Endometrial microvascular endothelial cells (primary cell): ENCODE results near the gene TDRD9. TPM values are rescaled to one million over a fixed set of nuclear protein-coding genes. Genes with fewer than 3 reads are reported as not detected.
"Not testable (repeated sequence)": the region's sequence is repeated elsewhere in the genome, so short reads cannot be mapped to it uniquely, and the experiment has no call there.

Experiments
- in situ Hi-C: cut with HindIII; loops from 2 replicates; pipeline ENCODE4 v1.10.0; 2017; ENCODE audit warnings: low sequenced_read_pairs, low pct_unique_long_range_greater_than_20kb; ENCODE audit errors: inconsistent ontology term
- total RNA-seq: library from RNA; depleted of rRNA; stranded (reverse); fragments of >200 nt; gene quantifications from one replicate; pipeline ENCODE4 v1.2.3, GENCODE V29; 2015; ENCODE audit errors: inconsistent ontology term

TDRD9 gene
- total RNA-seq, 1 donor from 2014 or later = 0.09 TPM

- in situ Hi-C loops = no loop called here
Measured at GRCh38 chr14:103915616-103916015, 12.6 kb upstream of the TDRD9 start.

DNA sequence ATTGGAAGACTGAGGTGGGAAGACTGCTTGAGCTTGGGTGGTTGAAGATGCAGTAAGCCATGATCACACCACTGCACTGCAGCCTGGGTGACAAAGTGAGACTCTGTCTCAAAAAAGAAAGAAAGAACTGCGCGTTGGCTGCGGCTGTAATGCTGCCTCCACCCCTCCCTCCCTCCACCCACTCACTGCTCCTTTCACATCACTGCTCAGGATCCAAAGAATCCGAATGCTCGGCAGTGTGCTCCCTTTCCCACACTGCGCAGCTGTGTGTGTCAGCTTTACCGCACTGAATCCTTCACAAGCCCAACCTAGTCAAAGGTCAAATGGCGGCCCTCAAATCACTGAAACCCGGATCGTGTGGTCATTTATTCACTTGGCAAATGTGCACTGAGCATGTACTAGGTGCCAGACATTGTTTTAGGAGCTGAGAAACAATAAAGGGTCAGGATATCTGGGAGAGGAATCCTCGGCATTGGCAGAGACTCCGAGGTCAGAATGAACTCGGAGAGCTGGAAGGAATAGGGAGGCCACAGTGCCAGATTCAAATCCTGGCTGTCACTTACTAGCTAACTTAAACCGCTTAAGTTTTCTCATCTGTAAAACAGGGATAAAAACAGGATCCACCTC, 11.5 kb upstream of the TDRD9 start:
- in situ Hi-C loops = no loop called here

DNA sequence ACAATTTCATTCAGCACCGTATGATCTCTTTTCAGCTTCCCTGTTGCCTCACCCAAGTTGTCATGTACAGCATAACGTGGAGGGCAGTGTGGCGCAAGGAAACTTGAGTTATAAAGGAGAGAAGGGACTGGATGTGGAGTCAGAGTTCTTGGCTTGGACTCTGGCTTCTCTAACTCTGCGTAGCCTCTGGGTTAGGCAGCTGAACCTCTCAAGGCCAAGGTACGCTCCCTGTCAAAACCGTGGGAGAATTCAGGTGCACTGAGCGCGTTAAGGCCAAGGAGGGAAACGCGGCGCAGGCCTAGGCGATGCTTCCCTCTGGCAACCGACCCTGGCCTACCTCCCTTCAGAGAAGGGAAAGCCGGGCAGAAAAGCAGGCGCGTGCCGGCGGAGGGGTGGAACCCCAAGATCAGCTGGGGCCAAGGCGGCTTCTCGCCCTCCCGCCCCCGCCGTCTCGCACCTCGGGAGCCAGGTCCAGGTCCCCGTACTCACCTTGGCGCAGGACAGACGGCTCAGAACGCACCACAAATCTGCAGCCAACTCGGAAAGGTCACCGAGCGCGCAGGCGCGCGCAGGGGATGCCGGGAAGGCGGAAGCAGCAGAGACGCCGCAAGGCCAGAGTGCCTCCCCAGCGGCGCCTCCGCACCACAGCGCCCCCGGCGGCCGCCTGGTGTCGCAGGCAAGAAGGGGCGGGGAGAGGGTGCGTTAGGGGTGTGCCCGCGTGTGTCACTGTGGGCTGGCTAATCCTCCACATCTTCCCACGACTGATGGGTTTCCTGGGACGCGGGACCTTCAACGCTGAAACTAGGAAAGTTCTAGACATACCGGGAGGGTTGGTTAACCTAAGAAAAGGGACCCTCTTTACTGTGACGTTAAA, 7.0 kb upstream of the TDRD9 start:
- in situ Hi-C loops = no loop called here

DNA sequence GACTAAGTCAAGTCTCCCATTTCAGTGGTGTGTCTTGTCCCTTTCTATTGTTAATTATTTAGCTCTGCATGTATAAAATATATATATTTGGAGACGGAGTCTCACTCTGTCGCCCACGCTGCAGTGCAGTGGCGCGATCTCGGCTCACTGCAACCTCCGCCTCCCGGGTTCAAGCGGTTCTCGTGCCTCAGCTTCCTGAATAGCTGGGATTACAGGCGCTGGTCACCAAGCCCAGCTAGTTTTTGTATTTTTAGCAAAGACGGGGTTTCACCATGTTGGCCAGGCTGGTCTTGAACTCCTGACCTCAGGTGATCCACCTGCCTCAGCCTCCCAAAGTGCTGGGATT, 6.4 kb upstream of the TDRD9 start:
- in situ Hi-C loops = not testable (repeated sequence)

DNA sequence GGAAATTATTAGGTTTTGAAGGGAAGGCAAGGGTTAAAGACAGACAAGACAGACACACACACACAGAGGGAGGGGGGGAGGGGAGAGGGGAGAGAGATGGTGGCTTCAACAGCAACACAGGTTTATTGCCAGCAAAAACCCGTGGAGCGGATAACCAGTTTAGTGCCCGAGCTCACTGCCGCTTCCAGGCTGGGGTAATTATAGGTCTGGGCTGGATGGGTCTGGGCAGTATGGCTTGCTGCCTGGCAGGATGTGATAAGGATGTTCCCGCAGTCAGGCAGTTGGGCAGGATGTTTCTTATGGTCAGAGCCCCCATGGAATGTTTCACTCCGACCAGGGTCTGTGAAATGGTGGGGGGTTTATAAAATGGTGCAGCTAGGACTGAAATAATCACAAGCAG, 4.4 kb upstream of the TDRD9 start:
- in situ Hi-C loops = no loop called here

GRCh38 chr14:103925316-103925715, 2.9 kb upstream of the TDRD9 start:
- in situ Hi-C loops = no loop called here

DNA sequence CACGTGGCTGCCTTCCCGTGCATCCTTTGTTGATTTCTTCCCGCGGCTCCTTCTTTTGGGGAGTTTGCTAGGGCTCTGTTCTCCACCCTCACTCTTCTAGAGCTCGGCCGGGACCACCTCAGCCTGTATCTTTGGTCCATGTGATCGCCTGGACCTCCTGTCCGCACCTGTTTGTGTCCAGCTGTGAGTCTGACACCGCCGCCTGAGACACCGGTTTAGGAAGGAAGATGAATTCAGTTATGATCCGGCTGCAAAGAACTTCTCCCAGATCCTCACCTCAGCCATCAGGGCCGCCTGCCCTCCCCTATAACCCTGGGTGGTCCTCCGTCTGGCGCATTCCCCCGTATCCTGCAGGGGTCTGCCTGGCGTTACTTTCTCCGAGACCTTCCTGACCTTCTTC, 690 bp upstream of the TDRD9 start:
- in situ Hi-C loops = no loop called here

DNA sequence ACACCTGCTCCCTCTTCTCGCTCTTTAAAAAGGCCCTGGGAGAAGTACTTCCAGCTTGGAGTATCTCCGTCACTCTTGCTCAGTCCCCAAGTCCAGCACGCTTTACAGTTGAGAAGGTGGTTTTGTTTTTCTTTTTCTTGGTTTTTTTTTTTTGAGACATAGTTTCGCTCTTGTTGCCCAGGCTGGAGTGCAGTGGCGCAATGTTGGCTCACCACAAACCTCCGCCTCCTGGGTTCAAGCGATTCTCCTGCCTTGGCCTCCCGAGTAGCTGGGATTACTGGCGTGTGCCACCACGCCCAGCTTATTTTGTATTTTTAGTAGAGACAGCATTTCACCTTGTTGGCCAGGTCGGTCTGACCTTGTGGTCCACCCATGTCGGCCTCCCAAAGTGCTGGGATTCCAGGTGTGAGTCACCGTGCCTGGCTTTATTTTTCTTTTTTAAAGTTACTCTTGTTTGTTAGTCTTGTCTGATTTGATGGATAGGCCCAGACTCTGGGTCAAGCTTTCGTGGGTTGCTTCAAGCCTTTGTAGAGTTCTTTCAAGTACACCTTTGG, 1.9 kb downstream of the TDRD9 start:
- in situ Hi-C loops = no loop called here

GRCh38 chr14:103931422-103931821, 3.2 kb downstream of the TDRD9 start:
- in situ Hi-C loops = no loop called here

GRCh38 chr14:103932791-103933490, 4.7 kb downstream of the TDRD9 start:
- in situ Hi-C loops = no loop called here

DNA sequence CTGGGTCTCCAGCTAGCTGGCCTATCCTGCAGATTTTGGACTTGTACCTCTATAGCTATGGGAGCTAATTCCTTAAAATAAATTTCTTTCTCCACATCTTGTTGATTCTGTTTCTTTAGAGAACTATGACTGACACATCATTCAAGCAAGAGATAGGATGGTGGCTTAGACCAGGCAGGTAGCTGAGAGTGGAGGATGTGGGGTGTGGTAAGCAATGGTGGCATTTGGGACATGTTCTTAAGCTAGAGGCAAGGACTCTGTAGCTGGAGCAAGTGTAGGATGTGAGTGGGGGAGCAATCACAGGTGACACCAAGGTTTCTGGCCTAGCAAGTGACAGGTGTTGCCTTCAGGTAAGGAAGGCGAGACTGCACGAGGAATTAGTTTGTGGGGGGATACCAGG, 6.8 kb downstream of the TDRD9 start:
- in situ Hi-C loops = no loop called here

GRCh38 chr14:103941462-103941861, 13.2 kb downstream of the TDRD9 start:
- in situ Hi-C loops = no loop called here

GRCh38 chr14:103941973-103942736, 13.9 kb downstream of the TDRD9 start, which contains the start of gene RD3L:
RD3L (minus strand) TSS chr14:103942529; CDS start chr14:103941695, 834 bp downstream.
- in situ Hi-C loops = no loop called here

- in situ Hi-C loops = no loop called here
Measured at GRCh38 chr14:103943673-103944072, 15.4 kb downstream of the TDRD9 start.

- in situ Hi-C loops = no loop called here
Measured at GRCh38 chr14:103946975-103947374, 18.7 kb downstream of the TDRD9 start.

GRCh38 chr14:103948442-103948841, 20.2 kb downstream of the TDRD9 start:
- in situ Hi-C loops = no loop called here

DNA sequence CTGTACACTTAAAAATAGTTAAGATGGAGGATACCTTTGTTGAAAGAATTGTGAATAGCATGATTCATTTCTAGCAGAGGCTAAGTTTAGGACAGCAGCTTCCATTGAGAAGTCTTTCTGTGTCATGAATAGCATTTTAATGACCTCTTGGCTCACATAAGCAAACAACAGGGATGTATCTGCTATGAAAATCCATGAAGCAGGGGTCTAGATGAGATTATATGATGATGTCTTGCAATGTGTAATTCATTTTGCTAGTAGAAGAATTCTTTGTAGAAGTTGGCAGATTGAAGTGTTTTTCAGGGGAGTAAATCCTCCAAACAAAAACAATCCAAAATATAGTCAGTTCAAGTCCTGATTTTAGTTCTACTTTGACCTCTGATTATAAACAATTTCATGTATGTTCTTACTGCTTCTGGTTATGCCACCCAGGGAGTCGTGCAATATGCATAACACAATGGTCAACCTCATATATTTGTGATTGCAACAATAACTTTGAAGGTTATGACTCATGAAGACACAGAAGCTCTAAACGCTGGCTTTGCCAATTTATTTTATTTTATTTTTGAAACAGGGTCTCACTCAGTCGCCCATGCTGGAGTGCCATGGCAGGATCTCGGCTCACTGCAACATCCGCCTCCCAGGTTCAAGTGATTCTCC, 21.0 kb downstream of the TDRD9 start:
- in situ Hi-C loops = no loop called here

DNA sequence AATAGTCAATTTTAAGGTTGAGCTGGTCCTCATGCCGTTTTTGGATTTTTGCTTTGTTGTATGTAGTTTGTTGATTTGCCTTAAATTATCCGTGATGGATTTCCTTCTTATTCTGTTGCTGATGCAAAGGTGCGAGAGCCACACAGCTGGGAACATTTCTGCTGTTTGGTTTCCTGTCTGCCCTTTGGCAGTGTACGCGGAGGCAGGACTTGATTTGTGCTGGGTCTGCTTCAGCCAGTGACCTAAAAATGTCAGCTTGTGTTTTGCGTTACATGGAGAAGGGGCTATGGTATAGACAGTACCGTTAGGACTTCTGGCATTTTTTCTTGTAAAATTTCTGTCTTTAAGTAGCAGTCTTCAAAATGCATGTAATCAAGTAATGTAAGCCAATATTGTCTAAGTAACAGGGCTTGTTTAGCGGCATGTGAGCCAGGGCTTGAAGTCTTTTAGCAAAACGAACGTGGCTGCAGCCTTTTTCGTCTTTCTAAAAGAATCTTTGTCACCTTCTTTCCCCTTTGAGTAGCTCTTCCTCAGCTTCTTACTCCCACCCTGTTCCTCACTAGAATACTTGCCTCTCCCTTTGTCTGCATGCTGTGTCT, 32.3 kb downstream of the TDRD9 start:
- in situ Hi-C loops = no loop called here
